ENCODE measurements around the gene SPSB2.

SPSB2 gene

GRCh38 chr12:6845395-6845794, 27.7 kb downstream of the SPSB2 start:
- TF ChIP-seq CTCF (IDR thresholded peaks at IDR 0.05): no peak
- Histone ChIP-seq H3K4me3 (ENCODE audit: low read depth in 1 of 2, low read length in 1 of 2) (no peak overlapping the region), H3K9me3 (no peaks in the 10 kb centered on the region), H3K36me3 (peaks cover 16% of the 10 kb centered on the region), H3K4me1 (ENCODE audit: control insufficient read depth in 1 of 2, insufficient read depth in 1 of 2, low read depth in 1 of 2, low read length in 1 of 2) (peaks cover 20 to 30% of the 10 kb centered on the region in 2 experiments), H3K27me3 (no peaks in the 10 kb centered on the region), H3K27ac (no peak overlapping the region)

- no peak for TF ChIP-seq CTCF (IDR thresholded peaks at IDR 0.05)
- Histone ChIP-seq H3K4me1 (ENCODE audit: control insufficient read depth in 1 of 2, insufficient read depth in 1 of 2, low read depth in 1 of 2, low read length in 1 of 2) (peaks cover 13 to 20% of the 10 kb centered on the region in 2 experiments), H3K36me3 (peaks cover 16% of the 10 kb centered on the region), H3K4me3 (ENCODE audit: low read depth in 1 of 2, low read length in 1 of 2) (no peak overlapping the region), H3K27me3 (no peaks in the 10 kb centered on the region), H3K9me3 (no peaks in the 10 kb centered on the region), H3K27ac (no peak overlapping the region)
Measured at GRCh38 chr12:6843118-6843902, 29.8 kb downstream of the SPSB2 start.

GRCh38 chr12:6842075-6842474, 31.0 kb downstream of the SPSB2 start:
- Histone ChIP-seq H3K27me3 (no peaks in the 10 kb centered on the region), H3K4me3 (ENCODE audit: low read depth in 1 of 2, low read length in 1 of 2) (no peak overlapping the region), H3K9me3 (no peaks in the 10 kb centered on the region), H3K27ac (no peak overlapping the region), H3K36me3 (peaks cover 11% of the 10 kb centered on the region), H3K4me1 (ENCODE audit: control insufficient read depth in 1 of 2, insufficient read depth in 1 of 2, low read depth in 1 of 2, low read length in 1 of 2) (peaks cover 13 to 20% of the 10 kb centered on the region in 2 experiments)
- TF ChIP-seq CTCF (IDR thresholded peaks at IDR 0.05): no peak

GRCh38 chr12:6840761-6841515, 32.2 kb downstream of the SPSB2 start, which contains the start of gene GNB3:
Gene GNB3 (plus strand): TSS chr12:6840925. CDS start chr12:6841288, 363 bp downstream.
- H3K9me3 ChIP-seq: no peaks in the 10 kb centered on the region
- peaks cover 11% of the 10 kb centered on the region for H3K36me3 ChIP-seq
- no peak within 1 kb of the TSS for H3K27ac ChIP-seq
- H3K4me3 ChIP-seq (ENCODE audit: low read depth in 1 of 2, low read length in 1 of 2): no peak within 1 kb of the TSS
- no peak for TF ChIP-seq CTCF (IDR thresholded peaks at IDR 0.05)
- H3K4me1 ChIP-seq (ENCODE audit: control insufficient read depth in 1 of 2, insufficient read depth in 1 of 2, low read depth in 1 of 2, low read length in 1 of 2): peaks cover 14% of the 10 kb centered on the region in 2 experiments
- no peaks in the 10 kb centered on the region for H3K27me3 ChIP-seq

- Histone ChIP-seq H3K27me3 (no peaks in the 10 kb centered on the region), H3K36me3 (peaks cover 6% of the 10 kb centered on the region), H3K4me3 (ENCODE audit: low read depth in 1 of 2, low read length in 1 of 2) (no peak overlapping the region), H3K27ac (no peak overlapping the region), H3K4me1 (ENCODE audit: control insufficient read depth in 1 of 2, insufficient read depth in 1 of 2, low read depth in 1 of 2, low read length in 1 of 2) (peaks cover 16 to 18% of the 10 kb centered on the region in 2 experiments), H3K9me3 (no peaks in the 10 kb centered on the region)
- no peak for TF ChIP-seq CTCF (IDR thresholded peaks at IDR 0.05)
Measured at GRCh38 chr12:6840330-6840729, 32.8 kb downstream of the SPSB2 start.

Data from neutrophil (primary cell).